ENCODE results near the gene HSP90AB1. TPM values are rescaled to one million over a fixed set of nuclear protein-coding genes. Genes with fewer than 3 reads are reported as not detected.

The HSP90AB1 gene
- polyA plus RNA-seq, 3 donors: 119 to 242 (median 145) TPM

GRCh38 chr6:44237813-44238433 is 9.0 kb upstream of the HSP90AB1 start:
- H3K9ac ChIP-seq (ENCODE audit: insufficient read depth, low read length, poor library complexity, severe bottlenecking): peak overlapping the region; percentile 84
- intact Hi-C loops (cut with micrococcal nuclease): loop anchor here (2.0 to 5.0 kb wide), 2 partner anchors 17 to 66 kb away; no protein-coding TSS in a partner anchor
- Mint-ChIP-seq H3K36me3 (peaks cover 1 to 7% of the 10 kb centered on the region in 2 donors), H3K9me3 (no peaks in the 10 kb centered on the region), H3K27me3 (ENCODE audit: low read depth in 3 of 3) (peaks cover 2 to 3% (median 3%) of the 10 kb centered on the region in 3 donors), H3K4me3 (peak overlapping the region; percentile 83 to 90), H3K4me1 (peaks cover 38% of the 10 kb centered on the region), H3K27ac (peak overlapping the region; percentile 90 to 99 (median 97))
- no peaks in the 10 kb centered on the region for H3K9me3 ChIP-seq (replicated peaks in 1 of 2; ENCODE audit: control insufficient read depth in 1 of 2, insufficient read depth in 1 of 2, low read length in 2 of 2)
- H3K36me3 ChIP-seq (replicated peaks in 1 of 2; ENCODE audit: control insufficient read depth in 1 of 2, insufficient read depth in 2 of 2, low read length in 2 of 2): peaks cover 0 to 1% of the 10 kb centered on the region in 2 donors
- peak overlapping the region; percentile 65 to 96 for H3K27ac ChIP-seq (ENCODE audit: low read depth in 1 of 2, low read length in 2 of 2)
- H3K79me2 ChIP-seq (ENCODE audit: insufficient read depth, low read length): no peaks in the 10 kb centered on the region
- H2AFZ ChIP-seq (ENCODE audit: insufficient read depth, low read depth, low read length, poor library complexity, severe bottlenecking): peak overlapping the region; percentile 82
- 0% methylated on average over 41 of the region's 42 CpGs for WGBS (ENCODE audit: insufficient coverage)
- TF ChIP-seq CTCF (IDR thresholded peaks at IDR 0.05): peak; percentile 99
- peak overlapping the region; percentile 56 to 86 (median 76) for H3K4me3 ChIP-seq (replicated peaks in 1 of 3; ENCODE audit: low read depth in 2 of 3, low read length in 3 of 3)
- peak; percentile 84 to 90 (median 85) for DNase-seq
- H4K20me1 ChIP-seq (ENCODE audit: insufficient read depth, low read length): no peaks in the 10 kb centered on the region
- peak overlapping the region; percentile 86 for H3K4me2 ChIP-seq (replicated peaks; ENCODE audit: extremely low read depth, low read length, poor library complexity, severe bottlenecking)
- peaks cover 29 to 32% of the 10 kb centered on the region in 2 donors for H3K4me1 ChIP-seq (ENCODE audit: control insufficient read depth in 1 of 2, insufficient read depth in 2 of 2, low read length in 2 of 2)
- H3K27me3 ChIP-seq (ENCODE audit: control insufficient read depth in 2 of 2, insufficient read depth in 2 of 2, low read length in 2 of 2): no peaks in the 10 kb centered on the region

- Mint-ChIP-seq H3K27me3 (ENCODE audit: low read depth in 3 of 3) (peaks cover 2 to 3% (median 3%) of the 10 kb centered on the region in 3 donors), H3K27ac (peak overlapping the region in 3 of 7 donors; percentile 73 to 99 (median 81)), H3K4me1 (peaks cover 29% of the 10 kb centered on the region), H3K9me3 (no peaks in the 10 kb centered on the region), H3K36me3 (peaks cover 0 to 4% of the 10 kb centered on the region in 2 donors), H3K4me3 (peak overlapping the region in 1 of 2 donors; percentile 34)
- H3K79me2 ChIP-seq (ENCODE audit: insufficient read depth, low read length): no peaks in the 10 kb centered on the region
- TF ChIP-seq CTCF (IDR thresholded peaks at IDR 0.05): no peak
- intact Hi-C loops (cut with micrococcal nuclease): loop anchor here (5.0 kb wide), 1 partner anchor 67 kb away; no protein-coding TSS in a partner anchor
- no peaks in the 10 kb centered on the region for H3K9me3 ChIP-seq (replicated peaks in 1 of 2; ENCODE audit: control insufficient read depth in 1 of 2, insufficient read depth in 1 of 2, low read length in 2 of 2)
- H3K4me3 ChIP-seq (replicated peaks in 1 of 3; ENCODE audit: low read depth in 2 of 3, low read length in 3 of 3): no peak overlapping the region
- H3K4me2 ChIP-seq (replicated peaks; ENCODE audit: extremely low read depth, low read length, poor library complexity, severe bottlenecking): no peak overlapping the region
- H3K27ac ChIP-seq (ENCODE audit: low read depth in 1 of 2, low read length in 2 of 2): no peak overlapping the region
- no peaks in the 10 kb centered on the region for H4K20me1 ChIP-seq (ENCODE audit: insufficient read depth, low read length)
- no peak overlapping the region for H2AFZ ChIP-seq (ENCODE audit: insufficient read depth, low read depth, low read length, poor library complexity, severe bottlenecking)
- H3K9ac ChIP-seq (ENCODE audit: insufficient read depth, low read length, poor library complexity, severe bottlenecking): no peak overlapping the region
- peaks cover 20 to 23% of the 10 kb centered on the region in 2 donors for H3K4me1 ChIP-seq (ENCODE audit: control insufficient read depth in 1 of 2, insufficient read depth in 2 of 2, low read length in 2 of 2)
- no peak for DNase-seq
- no peaks in the 10 kb centered on the region for H3K36me3 ChIP-seq (replicated peaks in 1 of 2; ENCODE audit: control insufficient read depth in 1 of 2, insufficient read depth in 2 of 2, low read length in 2 of 2)
- no peaks in the 10 kb centered on the region for H3K27me3 ChIP-seq (ENCODE audit: control insufficient read depth in 2 of 2, insufficient read depth in 2 of 2, low read length in 2 of 2)
- 100% methylated on average over 2 of the region's 7 CpGs for WGBS (ENCODE audit: insufficient coverage)
Observed at GRCh38 chr6:44238687-44239350, 8.1 kb upstream of the HSP90AB1 start.

Measured in CD14-positive monocyte (primary cell).